ENCODE measurements around the gene CC2D1A. TPM values are rescaled to one million over a fixed set of nuclear protein-coding genes. Genes with fewer than 3 reads are reported as not detected.

CC2D1A gene
- total RNA-seq, 1 donor from 2014 or later: 22.6 TPM

DNA sequence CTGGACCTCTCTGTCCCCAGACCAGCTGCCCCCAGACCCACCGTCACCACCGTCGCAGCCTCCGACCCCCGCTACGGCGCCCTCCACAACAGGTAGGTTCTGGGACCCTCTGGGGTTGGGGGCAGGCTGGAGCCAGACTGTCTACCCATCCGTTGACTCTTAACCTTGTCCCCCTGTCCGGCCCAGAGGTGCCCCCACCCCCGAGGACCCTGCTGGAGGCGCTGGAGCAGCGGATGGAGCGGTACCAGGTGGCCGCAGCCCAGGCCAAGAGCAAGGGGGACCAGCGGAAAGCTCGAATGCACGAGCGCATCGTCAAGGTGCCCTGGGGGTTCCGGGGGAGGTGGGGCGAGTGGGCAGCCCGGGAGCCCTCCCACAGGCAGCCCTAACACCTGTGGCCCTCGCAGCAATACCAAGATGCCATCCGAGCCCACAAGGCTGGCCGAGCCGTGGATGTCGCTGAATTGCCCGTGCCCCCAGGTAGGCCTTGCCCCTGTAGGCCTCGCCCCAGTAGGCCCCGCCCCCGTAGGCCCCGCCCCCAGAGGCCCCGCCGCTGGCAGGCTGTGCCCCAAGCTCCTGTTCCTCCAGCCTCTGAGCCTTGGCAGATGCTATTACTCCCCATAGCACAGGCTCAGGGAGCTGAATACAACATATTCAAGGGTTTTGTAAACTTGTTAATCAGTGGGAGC lies 12.9 kb downstream of the CC2D1A start:
- H3K9me3 Mint-ChIP-seq (ENCODE audit: unreplicated experiment): no peaks in the 10 kb centered on the region
- Histone ChIP-seq H3K36me3 (ENCODE audit: insufficient read depth, low read length) (no peaks in the 10 kb centered on the region), H3K27me3 (ENCODE audit: insufficient read depth, low read length) (no peaks in the 10 kb centered on the region), H4K20me1 (ENCODE audit: insufficient read depth, low read length) (no peaks in the 10 kb centered on the region), H3K9ac (ENCODE audit: low read length) (no peak overlapping the region), H3K9me3 (ENCODE audit: insufficient read depth, low read depth, low read length) (peaks cover 7% of the 10 kb centered on the region), H3K27ac (ENCODE audit: low read depth, low read length) (no peak overlapping the region), H3K4me2 (ENCODE audit: low read length) (no peak overlapping the region), H3K4me3 (ENCODE audit: insufficient read depth, low read depth, low read length) (no peak overlapping the region), H3K4me1 (ENCODE audit: insufficient read depth, low read length) (no peaks in the 10 kb centered on the region), H2AFZ (ENCODE audit: low read depth, low read length) (no peak overlapping the region), H3K79me2 (ENCODE audit: insufficient read depth, low read length) (no peaks in the 10 kb centered on the region)
- no peak for TF ChIP-seq EZH2 (IDR thresholded peaks at IDR 0.05; ENCODE audit: insufficient read depth, low read length)
- TF ChIP-seq, protein P1, sequence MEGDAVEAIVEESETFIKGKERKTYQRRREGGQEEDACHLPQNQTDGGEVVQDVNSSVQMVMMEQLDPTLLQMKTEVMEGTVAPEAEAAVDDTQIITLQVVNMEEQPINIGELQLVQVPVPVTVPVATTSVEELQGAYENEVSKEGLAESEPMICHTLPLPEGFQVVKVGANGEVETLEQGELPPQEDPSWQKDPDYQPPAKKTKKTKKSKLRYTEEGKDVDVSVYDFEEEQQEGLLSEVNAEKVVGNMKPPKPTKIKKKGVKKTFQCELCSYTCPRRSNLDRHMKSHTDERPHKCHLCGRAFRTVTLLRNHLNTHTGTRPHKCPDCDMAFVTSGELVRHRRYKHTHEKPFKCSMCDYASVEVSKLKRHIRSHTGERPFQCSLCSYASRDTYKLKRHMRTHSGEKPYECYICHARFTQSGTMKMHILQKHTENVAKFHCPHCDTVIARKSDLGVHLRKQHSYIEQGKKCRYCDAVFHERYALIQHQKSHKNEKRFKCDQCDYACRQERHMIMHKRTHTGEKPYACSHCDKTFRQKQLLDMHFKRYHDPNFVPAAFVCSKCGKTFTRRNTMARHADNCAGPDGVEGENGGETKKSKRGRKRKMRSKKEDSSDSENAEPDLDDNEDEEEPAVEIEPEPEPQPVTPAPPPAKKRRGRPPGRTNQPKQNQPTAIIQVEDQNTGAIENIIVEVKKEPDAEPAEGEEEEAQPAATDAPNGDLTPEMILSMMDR (IDR thresholded peaks at IDR 0.05; ENCODE audit: insufficient read depth, low read depth, low read length): no peak
- H3K36me3 Mint-ChIP-seq (ENCODE audit: low read depth, unreplicated experiment): peaks cover 38% of the 10 kb centered on the region
- H3K4me1 Mint-ChIP-seq (ENCODE audit: low read depth, unreplicated experiment): no peaks in the 10 kb centered on the region
- H3K4me3 Mint-ChIP-seq (ENCODE audit: unreplicated experiment): no peak overlapping the region
- DNase-seq (ENCODE audit: low read depth): no peak
- no peak for FAIRE-seq
- H3K27me3 Mint-ChIP-seq (ENCODE audit: low read depth, unreplicated experiment): no peaks in the 10 kb centered on the region
- H3K27ac Mint-ChIP-seq (ENCODE audit: unreplicated experiment): no peak overlapping the region

GRCh38 chr19:13920524-13920923 lies 14.5 kb downstream of the CC2D1A start:
- no peaks in the 10 kb centered on the region for H3K9me3 Mint-ChIP-seq (ENCODE audit: unreplicated experiment)
- H3K4me3 Mint-ChIP-seq (ENCODE audit: unreplicated experiment): no peak overlapping the region
- no peaks in the 10 kb centered on the region for H3K27me3 Mint-ChIP-seq (ENCODE audit: low read depth, unreplicated experiment)
- H3K36me3 Mint-ChIP-seq (ENCODE audit: low read depth, unreplicated experiment): peaks cover 33% of the 10 kb centered on the region
- no peak overlapping the region for H3K4me3 ChIP-seq (ENCODE audit: insufficient read depth, low read depth, low read length)
- no peak overlapping the region for H3K4me2 ChIP-seq (ENCODE audit: low read length)
- H3K79me2 ChIP-seq (ENCODE audit: insufficient read depth, low read length): no peaks in the 10 kb centered on the region
- H3K4me1 Mint-ChIP-seq (ENCODE audit: low read depth, unreplicated experiment): no peaks in the 10 kb centered on the region
- no peak overlapping the region for H3K9ac ChIP-seq (ENCODE audit: low read length)
- peaks cover 7% of the 10 kb centered on the region for H3K9me3 ChIP-seq (ENCODE audit: insufficient read depth, low read depth, low read length)
- TF ChIP-seq, protein P1 (IDR thresholded peaks at IDR 0.05; ENCODE audit: insufficient read depth, low read depth, low read length): no peak
- TF ChIP-seq EZH2 (IDR thresholded peaks at IDR 0.05; ENCODE audit: insufficient read depth, low read length): no peak
- no peaks in the 10 kb centered on the region for H4K20me1 ChIP-seq (ENCODE audit: insufficient read depth, low read length)
- H3K27me3 ChIP-seq (ENCODE audit: insufficient read depth, low read length): no peaks in the 10 kb centered on the region
- H3K27ac ChIP-seq (ENCODE audit: low read depth, low read length): no peak overlapping the region
- no peak for DNase-seq (ENCODE audit: low read depth)
- no peak overlapping the region for H2AFZ ChIP-seq (ENCODE audit: low read depth, low read length)
- no peak for FAIRE-seq
- peaks cover 3% of the 10 kb centered on the region for H3K36me3 ChIP-seq (ENCODE audit: insufficient read depth, low read length)
- H3K27ac Mint-ChIP-seq (ENCODE audit: unreplicated experiment): no peak overlapping the region
- H3K4me1 ChIP-seq (ENCODE audit: insufficient read depth, low read length): no peaks in the 10 kb centered on the region

Measured in astrocyte (in vitro differentiated cells and primary cell).